H1 (cell line): ENCODE data around the gene TEX47.

Experiments
- BRCA1 ChIP-seq: IDR thresholded peaks from 2 replicates; pipeline ENCODE4 v1.6.1; 2012; ENCODE audit warnings: low read depth, low read length, improper control_type of control experiment
- EGR1 ChIP-seq: IDR thresholded peaks from 2 replicates; pipeline ENCODE4 v1.6.1; 2011; ENCODE audit warnings: low read depth, low read length, borderline replicate concordance
- KDM5A ChIP-seq: fragments of 200-600 bp; IDR thresholded peaks from 2 replicates; pipeline ENCODE4 v1.7.1; 2012; ENCODE audit warnings: mild to moderate bottlenecking, low read length, inconsistent platforms, mixed read lengths
- NRF1 ChIP-seq: IDR thresholded peaks from 2 replicates; pipeline ENCODE4 v1.6.1; 2011; ENCODE audit warnings: mild to moderate bottlenecking, low read depth, low read length, improper control_type of control experiment
- SIX5 ChIP-seq: IDR thresholded peaks from 2 replicates; pipeline ENCODE4 v1.6.1; 2011; ENCODE audit warnings: mild to moderate bottlenecking, low read depth, low read length
- SUZ12 ChIP-seq: fragments of 200-600 bp; sonication (generic); IDR thresholded peaks from 2 replicates; pipeline ENCODE4 v1.6.1; 2012; ENCODE audit warnings: mild to moderate bottlenecking, inconsistent platforms, low read length, moderate library complexity, mixed read lengths
- TAF1 ChIP-seq: IDR thresholded peaks from 2 replicates; pipeline ENCODE4 v1.6.1; 2011; ENCODE audit warnings: mild to moderate bottlenecking, low read depth, low read length
- TCF12 ChIP-seq: IDR thresholded peaks from 2 replicates; pipeline ENCODE4 v1.6.1; 2011; ENCODE audit warnings: low read depth, mild to moderate bottlenecking, low read length
- TF ChIP-seq, protein P1 (sequence below), 3 experiments: IDR thresholded peaks; 1 replicate in 2 of 3; 2 replicates in 1 of 3; pipeline versions ENCODE4 v1.5.1 to v1.6.1; 2011; ENCODE audit warnings: low read length in 3 of 3, mild to moderate bottlenecking in 3 of 3, inconsistent platforms in 2 of 3, low read depth in 1 of 3, moderate library complexity in 1 of 3; ENCODE audit not compliant: insufficient read depth in 1 of 3; ENCODE audit errors: control extremely low read depth in 1 of 3
- TF ChIP-seq, protein P2 (sequence below): IDR thresholded peaks from 2 replicates; pipeline ENCODE4 v1.6.1; 2012; ENCODE audit warnings: inconsistent platforms

DNA sequence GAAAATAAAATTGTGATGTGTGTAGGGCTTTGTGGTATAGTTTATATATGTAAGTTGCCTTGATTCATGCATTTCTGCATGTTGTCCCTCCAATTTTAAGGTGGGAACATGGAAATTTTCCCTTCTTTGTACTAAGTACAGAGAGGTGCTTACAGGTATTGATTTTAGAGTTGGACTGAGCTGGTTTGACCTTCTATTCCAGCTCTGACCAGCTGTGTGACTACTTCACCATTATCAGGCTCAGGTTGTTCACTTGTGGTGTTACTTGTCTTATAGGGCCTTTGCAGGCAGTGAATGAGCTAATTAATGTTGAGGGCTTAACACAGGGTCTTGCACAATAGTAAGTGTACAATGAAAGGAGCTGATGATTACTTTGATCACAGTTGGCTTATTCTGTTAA, 19.7 kb downstream of the TEX47 start:
- TF ChIP-seq, protein P1, sequence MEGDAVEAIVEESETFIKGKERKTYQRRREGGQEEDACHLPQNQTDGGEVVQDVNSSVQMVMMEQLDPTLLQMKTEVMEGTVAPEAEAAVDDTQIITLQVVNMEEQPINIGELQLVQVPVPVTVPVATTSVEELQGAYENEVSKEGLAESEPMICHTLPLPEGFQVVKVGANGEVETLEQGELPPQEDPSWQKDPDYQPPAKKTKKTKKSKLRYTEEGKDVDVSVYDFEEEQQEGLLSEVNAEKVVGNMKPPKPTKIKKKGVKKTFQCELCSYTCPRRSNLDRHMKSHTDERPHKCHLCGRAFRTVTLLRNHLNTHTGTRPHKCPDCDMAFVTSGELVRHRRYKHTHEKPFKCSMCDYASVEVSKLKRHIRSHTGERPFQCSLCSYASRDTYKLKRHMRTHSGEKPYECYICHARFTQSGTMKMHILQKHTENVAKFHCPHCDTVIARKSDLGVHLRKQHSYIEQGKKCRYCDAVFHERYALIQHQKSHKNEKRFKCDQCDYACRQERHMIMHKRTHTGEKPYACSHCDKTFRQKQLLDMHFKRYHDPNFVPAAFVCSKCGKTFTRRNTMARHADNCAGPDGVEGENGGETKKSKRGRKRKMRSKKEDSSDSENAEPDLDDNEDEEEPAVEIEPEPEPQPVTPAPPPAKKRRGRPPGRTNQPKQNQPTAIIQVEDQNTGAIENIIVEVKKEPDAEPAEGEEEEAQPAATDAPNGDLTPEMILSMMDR (IDR thresholded peaks at IDR 0.05; ENCODE audit: control extremely low read depth in 1 of 3, insufficient read depth in 1 of 3, low read depth in 1 of 3, low read length in 3 of 3): no peak
- TF ChIP-seq, protein P2, sequence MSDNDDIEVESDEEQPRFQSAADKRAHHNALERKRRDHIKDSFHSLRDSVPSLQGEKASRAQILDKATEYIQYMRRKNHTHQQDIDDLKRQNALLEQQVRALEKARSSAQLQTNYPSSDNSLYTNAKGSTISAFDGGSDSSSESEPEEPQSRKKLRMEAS: no peak
- no peak for TF ChIP-seq EGR1
- no peak for TF ChIP-seq SUZ12
- no peak for TF ChIP-seq TAF1
- no peak for TF ChIP-seq TCF12
- TF ChIP-seq SIX5: no peak
- TF ChIP-seq BRCA1: no peak
- TF ChIP-seq NRF1: no peak
- TF ChIP-seq KDM5A: no peak
